Body of pancreas (tissue), 4 donors: ENCODE measurements around the gene CREB3L1.
A peak's percentile ranks its signal among the peaks of the same experiment; 100 is the strongest.

Experiments used
- CTCF ChIP-seq, 7 experiments: fragments of 450-650 bp in 4 of 7; fragments of 200-600 bp in 3 of 7; sonication (generic) in 3 of 7; IDR thresholded peaks; one replicate each; pipeline ENCODE4 v1.5.1; 2016 to 2019; ENCODE audit warnings: antibody characterized with exemption in 7 of 7
- POLR2A ChIP-seq, 3 donors: fragments of 450-650 bp; IDR thresholded peaks; one replicate each; pipeline ENCODE4 v1.6.1; 2016; ENCODE audit warnings: antibody characterized with exemption in 3 of 3, mild to moderate bottlenecking in 2 of 3

- TF ChIP-seq CTCF (IDR thresholded peaks at IDR 0.05) = no peak
- TF ChIP-seq POLR2A (IDR thresholded peaks at IDR 0.05) = peak in 2 of 3 donors; percentile 28 to 33
Measured at GRCh38 chr11:46315783-46316563, 38.5 kb downstream of the CREB3L1 start.
